ENCODE measurements around the gene EFCAB5. TPM values are rescaled to one million over a fixed set of nuclear protein-coding genes. Genes with fewer than 3 reads are reported as not detected.

Gene EFCAB5
- total and polyA plus RNA-seq, 2 of the 13 experiments (the other 11 are each of a cell fraction or from before 2014, with no cell fraction given): 0.15 TPM; not detected in 1

GRCh38 chr17:29918016-29918415 is 23.4 kb upstream of the EFCAB5 start:
- Histone ChIP-seq H3K27ac (ENCODE audit: extremely low read length, insufficient read depth, low read length) (no peak overlapping the region), H3K79me2 (ENCODE audit: insufficient read depth, low read length) (peaks cover 7% of the 10 kb centered on the region), H3K9me3 (ENCODE audit: low read length) (no peaks in the 10 kb centered on the region), H3K4me2 (ENCODE audit: low read depth, low read length) (no peak overlapping the region), H3K36me3 (replicated peaks in 1 of 2; ENCODE audit: control insufficient read depth in 1 of 2, insufficient read depth in 2 of 2, low read length in 2 of 2) (no peaks in the 10 kb centered on the region), H3K4me1 (ENCODE audit: insufficient read depth, low read length) (no peaks in the 10 kb centered on the region), H3K9ac (ENCODE audit: insufficient read depth, low read depth, low read length) (no peak overlapping the region), H3K27me3 (ENCODE audit: control insufficient read depth in 1 of 2, insufficient read depth in 2 of 2, low read length in 2 of 2) (no peaks in the 10 kb centered on the region), H4K20me1 (ENCODE audit: insufficient read depth, low read length) (no peaks in the 10 kb centered on the region), H2AFZ (ENCODE audit: low read length) (no peak overlapping the region), H3K4me3 (replicated peaks in 1 of 3; ENCODE audit: insufficient read depth in 1 of 3, low read depth in 2 of 3, low read length in 3 of 3) (no peak overlapping the region)
- ATAC-seq (no peak), DNase-seq (ENCODE audit: low spot score) (no peak), FAIRE-seq (no peak)
- BruUV-seq (replicated peaks): no TSS peak
- CTCF ChIA-PET (ENCODE audit: low intra/inter-chr PET ratio, low total read pairs): no interaction called here
- intact Hi-C loops (cut with micrococcal nuclease; ENCODE audit: unreplicated experiment): no loop called here
- in situ Hi-C loops (cut with HindIII; ENCODE audit: extremely low pct_ligation_motif_present, low pct_unique_long_range_greater_than_20kb): no loop called here
- TF ChIP-seq ZNF512 (CRISPR knock-in tag; IDR thresholded peaks at IDR 0.05): no peak
- no peak for TF ChIP-seq ZNF414 (CRISPR knock-in tag; IDR thresholded peaks at IDR 0.05)
- TF ChIP-seq REL (CRISPR knock-in tag; conservative IDR thresholded peaks at IDR 0.05): no peak
- TF ChIP-seq KDM5B (CRISPR knock-in tag; IDR thresholded peaks at IDR 0.05; ENCODE audit: borderline replicate concordance): no peak
- TF ChIP-seq KAT8 (CRISPR knock-in tag; IDR thresholded peaks at IDR 0.05): no peak
- no peak for TF ChIP-seq JDP2 (CRISPR knock-in tag; IDR thresholded peaks at IDR 0.05; ENCODE audit: borderline replicate concordance)
- no peak for TF ChIP-seq ZBTB42 (CRISPR knock-in tag; IDR thresholded peaks at IDR 0.05)
- no peak for TF ChIP-seq SYNCRIP (IDR thresholded peaks at IDR 0.05; ENCODE audit: insufficient read depth, low read depth, low read length)
- TF ChIP-seq ZNF264 (CRISPR knock-in tag; IDR thresholded peaks at IDR 0.05): no peak
- TF ChIP-seq KDM5A (IDR thresholded peaks at IDR 0.05; ENCODE audit: borderline replicate concordance, low read length): no peak
- TF ChIP-seq ZNF710 (CRISPR knock-in tag; IDR thresholded peaks at IDR 0.05; ENCODE audit: borderline replicate concordance): no peak
- TF ChIP-seq ZMAT3 (CRISPR knock-in tag; conservative IDR thresholded peaks at IDR 0.05): no peak
- POLR2A ChIA-PET: no interaction called here
- 100% methylated on average over 1 of the region's 1 CpG for WGBS (ENCODE audit: low lambda C conversion rate)
